ENCODE measurements around the gene CLTRN. TPM values are rescaled to one million over a fixed set of nuclear protein-coding genes. Genes with fewer than 3 reads are reported as not detected.

CLTRN gene
- total and polyA plus RNA-seq, 2 donors (not counting 1 experiment from before 2014, with no cell fraction given), result 0.42 to 0.46 TPM

DNA sequence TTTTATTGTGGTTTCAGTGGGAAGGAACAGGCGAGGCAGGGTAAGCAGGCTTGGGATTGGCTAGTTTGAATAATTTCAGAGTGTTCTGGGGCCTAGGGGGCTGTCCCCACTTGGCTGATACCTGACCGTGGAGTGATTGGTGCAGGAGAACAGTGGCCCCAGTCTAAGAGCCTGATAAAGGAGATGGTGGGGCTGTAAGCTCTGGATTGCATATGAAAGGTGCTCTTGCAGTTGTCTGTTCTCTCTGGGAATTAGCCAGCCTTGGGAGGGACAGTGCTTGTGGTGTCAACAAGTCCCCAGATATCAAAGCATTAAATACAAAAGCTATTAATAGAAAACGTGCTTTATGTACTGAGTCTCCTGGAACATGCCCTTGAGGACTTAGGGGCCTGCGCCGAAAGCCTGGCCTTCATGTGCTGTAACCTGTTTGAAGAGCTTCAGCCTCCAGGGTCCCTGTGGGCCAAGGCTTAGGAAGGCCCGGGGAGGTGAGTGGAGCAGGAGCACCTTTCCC is 30.4 kb upstream of the CLTRN start:
- Histone ChIP-seq H3K27ac (ENCODE audit: low read length in 2 of 2) (no peak overlapping the region), H3K79me2 (ENCODE audit: control insufficient read depth, insufficient read depth, low read length) (peaks cover 17% of the 10 kb centered on the region), H3K4me1 (ENCODE audit: control insufficient read depth in 2 of 2, insufficient read depth in 2 of 2, low read length in 2 of 2) (no peaks in the 10 kb centered on the region), H3K9me3 (ENCODE audit: control extremely low read depth in 1 of 3, control insufficient read depth in 2 of 3, insufficient read depth in 1 of 3, low read length in 2 of 3) (no peaks in the 10 kb centered on the region), H3K36me3 (replicated peaks in 1 of 2; ENCODE audit: control extremely low read depth in 1 of 2, control insufficient read depth in 1 of 2, extremely low read depth in 1 of 2, insufficient read depth in 2 of 2, low read length in 1 of 2) (peaks cover 0 to 12% of the 10 kb centered on the region in 2 experiments), H3K27me3 (replicated peaks in 1 of 4; ENCODE audit: control extremely low read depth in 1 of 4, control insufficient read depth in 3 of 4, insufficient read depth in 4 of 4, low read length in 3 of 4) (no peaks in the 10 kb centered on the region), H3K9ac (ENCODE audit: low read length) (no peak overlapping the region), H3K4me3 (ENCODE audit: control extremely low read depth in 1 of 5, extremely low read depth in 1 of 5, insufficient read depth in 1 of 5, low read depth in 2 of 5, low read length in 4 of 5) (no peak overlapping the region), H2AFZ (ENCODE audit: insufficient read depth, low read depth, low read length, poor library complexity, severe bottlenecking) (no peak overlapping the region), H4K20me1 (ENCODE audit: control insufficient read depth, insufficient read depth, low read length, poor library complexity, severe bottlenecking) (no peaks in the 10 kb centered on the region), H3K4me2 (replicated peaks; ENCODE audit: low read depth, low read length, poor library complexity, severe bottlenecking) (no peak overlapping the region)
- POLR2A ChIA-PET, result no interaction called here
- H3K4me1 Mint-ChIP-seq, result no peaks in the 10 kb centered on the region
- ATAC-seq (ENCODE audit: low read depth), result no peak
- no peaks in the 10 kb centered on the region for H3K9me3 Mint-ChIP-seq (ENCODE audit: insufficient read depth)
- no peak overlapping the region for H3K4me3 Mint-ChIP-seq
- intact Hi-C loops (cut with micrococcal nuclease), result no loop called here
- CTCF ChIA-PET, result interaction anchor here (1.0 kb wide), 1 partner anchor 8 kb away, joined by 3 read pairs; no protein-coding TSS in a partner anchor
- H3K27ac Mint-ChIP-seq, result no peak overlapping the region
- no peaks in the 10 kb centered on the region for H3K27me3 Mint-ChIP-seq
- DNase-seq, result no peak
- 81% methylated on average over 3 of the region's 6 CpGs for WGBS (ENCODE audit: insufficient coverage)
- TF ChIP-seq, protein P1, sequence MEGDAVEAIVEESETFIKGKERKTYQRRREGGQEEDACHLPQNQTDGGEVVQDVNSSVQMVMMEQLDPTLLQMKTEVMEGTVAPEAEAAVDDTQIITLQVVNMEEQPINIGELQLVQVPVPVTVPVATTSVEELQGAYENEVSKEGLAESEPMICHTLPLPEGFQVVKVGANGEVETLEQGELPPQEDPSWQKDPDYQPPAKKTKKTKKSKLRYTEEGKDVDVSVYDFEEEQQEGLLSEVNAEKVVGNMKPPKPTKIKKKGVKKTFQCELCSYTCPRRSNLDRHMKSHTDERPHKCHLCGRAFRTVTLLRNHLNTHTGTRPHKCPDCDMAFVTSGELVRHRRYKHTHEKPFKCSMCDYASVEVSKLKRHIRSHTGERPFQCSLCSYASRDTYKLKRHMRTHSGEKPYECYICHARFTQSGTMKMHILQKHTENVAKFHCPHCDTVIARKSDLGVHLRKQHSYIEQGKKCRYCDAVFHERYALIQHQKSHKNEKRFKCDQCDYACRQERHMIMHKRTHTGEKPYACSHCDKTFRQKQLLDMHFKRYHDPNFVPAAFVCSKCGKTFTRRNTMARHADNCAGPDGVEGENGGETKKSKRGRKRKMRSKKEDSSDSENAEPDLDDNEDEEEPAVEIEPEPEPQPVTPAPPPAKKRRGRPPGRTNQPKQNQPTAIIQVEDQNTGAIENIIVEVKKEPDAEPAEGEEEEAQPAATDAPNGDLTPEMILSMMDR (IDR thresholded peaks at IDR 0.05), result no peak
- no peak for TF ChIP-seq EZH2 (IDR thresholded peaks at IDR 0.05; ENCODE audit: borderline replicate concordance, insufficient read depth, low read depth, low read length, poor library complexity, severe bottlenecking)

- TF ChIP-seq EZH2 (IDR thresholded peaks at IDR 0.05; ENCODE audit: borderline replicate concordance, insufficient read depth, low read depth, low read length, poor library complexity, severe bottlenecking), result no peak
- TF ChIP-seq, protein P1 (IDR thresholded peaks at IDR 0.05), result peak; percentile 71
- no peak overlapping the region for H3K4me3 ChIP-seq (ENCODE audit: control extremely low read depth in 1 of 5, extremely low read depth in 1 of 5, insufficient read depth in 1 of 5, low read depth in 2 of 5, low read length in 4 of 5)
- no peak overlapping the region for H3K27ac ChIP-seq (ENCODE audit: low read length in 2 of 2)
- DNase-seq (peak; percentile 74), ATAC-seq (ENCODE audit: low read depth) (peak; percentile 76)
- intact Hi-C loops (cut with micrococcal nuclease), result loop anchor here (1.0 to 10.0 kb wide), 3 partner anchors 286 to 1008 kb away; no protein-coding TSS in a partner anchor
- peaks cover 3 to 4% of the 10 kb centered on the region in 2 donors for H3K4me1 ChIP-seq (ENCODE audit: control insufficient read depth in 2 of 2, insufficient read depth in 2 of 2, low read length in 2 of 2)
- peaks cover 0 to 11% of the 10 kb centered on the region in 2 experiments for H3K36me3 ChIP-seq (replicated peaks in 1 of 2; ENCODE audit: control extremely low read depth in 1 of 2, control insufficient read depth in 1 of 2, extremely low read depth in 1 of 2, insufficient read depth in 2 of 2, low read length in 1 of 2)
- H3K4me1 Mint-ChIP-seq, result peaks cover 5% of the 10 kb centered on the region
- no peak overlapping the region for H3K4me2 ChIP-seq (replicated peaks; ENCODE audit: low read depth, low read length, poor library complexity, severe bottlenecking)
- CTCF ChIA-PET, result interaction anchor here (1.0 to 1.9 kb wide), 4 partner anchors 8 to 761 kb away, joined by 3 to 4 read pairs (median 3); partner anchors contain the start of gene CA5B
- H3K9me3 ChIP-seq (ENCODE audit: control extremely low read depth in 1 of 3, control insufficient read depth in 2 of 3, insufficient read depth in 1 of 3, low read length in 2 of 3), result no peaks in the 10 kb centered on the region
- no peak overlapping the region for H3K9ac ChIP-seq (ENCODE audit: low read length)
- H3K79me2 ChIP-seq (ENCODE audit: control insufficient read depth, insufficient read depth, low read length), result peaks cover 59% of the 10 kb centered on the region
- no peak overlapping the region for H3K4me3 Mint-ChIP-seq
- H3K27ac Mint-ChIP-seq, result no peak overlapping the region
- H4K20me1 ChIP-seq (ENCODE audit: control insufficient read depth, insufficient read depth, low read length, poor library complexity, severe bottlenecking), result peaks cover 33% of the 10 kb centered on the region
- 17% methylated on average over 1 of the region's 6 CpGs for WGBS (ENCODE audit: insufficient coverage)
- H3K27me3 Mint-ChIP-seq, result no peaks in the 10 kb centered on the region
- no peaks in the 10 kb centered on the region for H3K27me3 ChIP-seq (replicated peaks in 1 of 4; ENCODE audit: control extremely low read depth in 1 of 4, control insufficient read depth in 3 of 4, insufficient read depth in 4 of 4, low read length in 3 of 4)
- H3K9me3 Mint-ChIP-seq (ENCODE audit: insufficient read depth), result no peaks in the 10 kb centered on the region
- POLR2A ChIA-PET, result no interaction called here
- H2AFZ ChIP-seq (ENCODE audit: insufficient read depth, low read depth, low read length, poor library complexity, severe bottlenecking), result no peak overlapping the region
These were observed 22.4 kb upstream of the CLTRN start for GRCh38 chrX:15686818-15687685.
